Hepatocyte (in vitro differentiated cells): ENCODE data around the gene SNRPA1.

Source experiments
- CTCF ChIP-seq: fragments of 200-600 bp; sonication (generic); IDR thresholded peaks from 2 replicates; pipeline ENCODE4 v1.5.1; 2016; ENCODE audit warnings: antibody characterized with exemption, mild to moderate bottlenecking; ENCODE audit not compliant: poor library complexity
- EZH2 ChIP-seq: fragments of 200-600 bp; sonication (generic); IDR thresholded peaks from 2 replicates; pipeline ENCODE4 v1.6.1; 2016; ENCODE audit warnings: antibody characterized with exemption, mild to moderate bottlenecking, borderline replicate concordance

GRCh38 chr15:101275018-101275417 is 20.0 kb downstream of the SNRPA1 start:
- TF ChIP-seq EZH2 (no peak), CTCF (no peak)
